ENCODE data around the gene PCGF3.

DNA sequence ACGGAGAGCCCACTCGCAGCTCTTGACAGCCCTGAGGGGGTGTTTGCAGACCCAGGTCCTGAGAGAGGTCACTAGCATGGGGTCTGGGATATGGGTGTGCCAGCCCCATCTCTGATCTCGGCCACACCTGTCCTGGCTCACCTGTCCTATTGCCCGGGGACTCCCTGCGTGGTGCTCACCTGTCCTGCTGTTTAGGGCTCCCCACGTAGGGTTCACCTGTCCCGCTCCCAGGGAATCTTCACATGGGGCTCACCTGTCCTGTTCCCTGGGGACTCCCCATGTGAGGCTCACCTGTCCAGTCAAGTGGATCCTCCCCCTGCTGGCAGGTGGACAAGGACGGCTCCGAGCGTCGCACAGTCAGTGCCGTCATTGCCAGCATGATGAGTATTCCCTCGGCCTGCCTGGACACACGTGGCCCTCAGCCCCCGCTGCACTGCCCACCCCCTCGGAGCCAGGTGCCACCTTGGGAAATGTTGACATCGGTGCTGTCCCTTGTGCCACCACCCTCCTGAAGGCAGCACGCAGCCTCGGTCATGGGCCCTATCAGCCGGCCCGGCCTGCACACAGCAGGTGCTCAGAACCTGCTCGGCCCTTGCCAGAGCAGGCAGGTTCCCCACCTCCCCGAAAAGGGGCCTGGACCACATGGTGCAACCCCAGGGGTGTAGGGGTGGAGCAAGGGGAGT lies 23.0 kb upstream of the PCGF3 start:
- TF ChIP-seq, protein P1, sequence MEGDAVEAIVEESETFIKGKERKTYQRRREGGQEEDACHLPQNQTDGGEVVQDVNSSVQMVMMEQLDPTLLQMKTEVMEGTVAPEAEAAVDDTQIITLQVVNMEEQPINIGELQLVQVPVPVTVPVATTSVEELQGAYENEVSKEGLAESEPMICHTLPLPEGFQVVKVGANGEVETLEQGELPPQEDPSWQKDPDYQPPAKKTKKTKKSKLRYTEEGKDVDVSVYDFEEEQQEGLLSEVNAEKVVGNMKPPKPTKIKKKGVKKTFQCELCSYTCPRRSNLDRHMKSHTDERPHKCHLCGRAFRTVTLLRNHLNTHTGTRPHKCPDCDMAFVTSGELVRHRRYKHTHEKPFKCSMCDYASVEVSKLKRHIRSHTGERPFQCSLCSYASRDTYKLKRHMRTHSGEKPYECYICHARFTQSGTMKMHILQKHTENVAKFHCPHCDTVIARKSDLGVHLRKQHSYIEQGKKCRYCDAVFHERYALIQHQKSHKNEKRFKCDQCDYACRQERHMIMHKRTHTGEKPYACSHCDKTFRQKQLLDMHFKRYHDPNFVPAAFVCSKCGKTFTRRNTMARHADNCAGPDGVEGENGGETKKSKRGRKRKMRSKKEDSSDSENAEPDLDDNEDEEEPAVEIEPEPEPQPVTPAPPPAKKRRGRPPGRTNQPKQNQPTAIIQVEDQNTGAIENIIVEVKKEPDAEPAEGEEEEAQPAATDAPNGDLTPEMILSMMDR (IDR thresholded peaks at IDR 0.05) = no peak
- TF ChIP-seq POLR2AphosphoS5 (IDR thresholded peaks at IDR 0.05) (no peak), EP300 (IDR thresholded peaks at IDR 0.05) (no peak), POLR2A (IDR thresholded peaks at IDR 0.05; ENCODE audit: low read depth) (no peak)

All from esophagus muscularis mucosa (tissue), 4 donors.